H1 (cell line): Measurements from ENCODE around the gene WDFY4. TPM values are rescaled to one million over a fixed set of nuclear protein-coding genes. Genes with fewer than 3 reads are reported as not detected.

Experiments
- CTCF ChIA-PET: fragments of 300-600 bp; sonication (Branson Sonifier 250); formaldehyde crosslinking; loops from one replicate; lab custom pipeline; 2021; ENCODE audit not compliant: partially characterized antibody; lab: Charles Lee
- POLR2A ChIA-PET: fragments of 300-600 bp; sonication (Branson Sonifier 250); formaldehyde crosslinking; loops from one replicate; lab custom pipeline; 2021; ENCODE audit warnings: inconsistent platforms; ENCODE audit not compliant: partially characterized antibody; lab: Charles Lee
- DNase-seq, 2 experiments: peaks; one replicate each; pipeline versions ENCODE4 v3.0.0 to v3.0.0-alpha.2; 2010 to 2022; ENCODE audit warnings: low spot score in 2 of 2, low read depth in 1 of 2, mixed read lengths in 1 of 2
- FAIRE-seq: peaks from 2 replicates; lab custom pipeline; 2011; peaks lifted over from hg19 to GRCh38; lab: Jason Lieb, UNC
- H2AFZ ChIP-seq: 2 replicates; pipeline ENCODE4 v1.8.1; 2012; ENCODE audit warnings: low read length, inconsistent platforms
- H2AK5ac ChIP-seq: 2 replicates; pipeline ENCODE4 v1.6.1; 2013; ENCODE audit warnings: low read depth, low read length
- H2BK120ac ChIP-seq: replicated peaks from 2 replicates; pipeline ENCODE3; 2013; ENCODE audit warnings: low read depth, low read length, inconsistent platforms
- H2BK12ac ChIP-seq: 2 replicates; pipeline ENCODE4 v1.6.1; 2013; ENCODE audit warnings: low read depth, low read length
- H2BK15ac ChIP-seq: 2 replicates; pipeline ENCODE4 v1.6.1; 2013; ENCODE audit warnings: low read length
- H2BK20ac ChIP-seq: 2 replicates; pipeline ENCODE4 v1.6.1; 2013; ENCODE audit warnings: low read length
- H2BK5ac ChIP-seq: 2 replicates; pipeline ENCODE4 v1.6.1; 2013; ENCODE audit warnings: low read depth, low read length
- H3K14ac ChIP-seq: 2 replicates; pipeline ENCODE4 v1.6.1; 2013; ENCODE audit warnings: inconsistent platforms; ENCODE audit not compliant: insufficient read length
- H3K18ac ChIP-seq: 2 replicates; pipeline ENCODE4 v1.6.1; 2013; ENCODE audit warnings: low read length; ENCODE audit errors: extremely low read depth
- H3K23ac ChIP-seq: 2 replicates; pipeline ENCODE4 v1.6.1; 2013; ENCODE audit warnings: inconsistent platforms; ENCODE audit not compliant: insufficient read length
- H3K23me2 ChIP-seq: 2 replicates; pipeline ENCODE4 v1.6.1; 2013; ENCODE audit warnings: low read depth, low read length
- H3K27ac ChIP-seq: 2 replicates; pipeline ENCODE4 v1.6.1; 2011; ENCODE audit warnings: low read depth, low read length, inconsistent platforms
- H3K27me3 ChIP-seq, 4 experiments: replicated peaks in 1 of 4; 1 replicate in 1 of 4; 2 replicates in 3 of 4; pipeline versions ENCODE4 v1.6.1 to v1.8.1; 2011 to 2013; ENCODE audit warnings: low read length in 3 of 4, mild to moderate bottlenecking in 3 of 4, inconsistent platforms in 2 of 4, mixed read lengths in 2 of 4, moderate library complexity in 1 of 4; ENCODE audit not compliant: control insufficient read depth in 3 of 4, insufficient read depth in 3 of 4; ENCODE audit errors: extremely low read depth in 1 of 4
- H3K36me3 ChIP-seq, 4 experiments: 2 replicates each; pipeline versions ENCODE4 v1.6.1 to v1.8.1; 2011 to 2013; ENCODE audit warnings: mild to moderate bottlenecking in 4 of 4, low read length in 3 of 4, moderate library complexity in 2 of 4, control low read depth in 1 of 4, inconsistent platforms in 1 of 4; ENCODE audit not compliant: insufficient read depth in 4 of 4, control insufficient read depth in 2 of 4
- H3K4ac ChIP-seq: replicated peaks from 2 replicates; pipeline ENCODE3; 2013; ENCODE audit warnings: low read length, low read depth, mixed read lengths, inconsistent platforms; ENCODE audit not compliant: insufficient read length
- H3K4me1 ChIP-seq, 4 experiments: replicated peaks in 1 of 4; 1 replicate in 1 of 4; 2 replicates in 3 of 4; pipeline versions ENCODE4 v1.6.1 to v1.8.1; 2011 to 2013; ENCODE audit warnings: low read length in 3 of 4, inconsistent platforms in 2 of 4, mixed read lengths in 1 of 4; ENCODE audit not compliant: insufficient read depth in 4 of 4, control insufficient read depth in 3 of 4
- H3K4me2 ChIP-seq, 2 experiments: 2 replicates each; pipeline versions ENCODE4 v1.6.1 to v1.8.1; 2011 to 2013; ENCODE audit warnings: low read depth in 2 of 2, low read length in 2 of 2, control low read depth in 1 of 2, inconsistent platforms in 1 of 2, mild to moderate bottlenecking in 1 of 2; ENCODE audit not compliant: insufficient read depth in 1 of 2
- H3K4me3 ChIP-seq, 4 experiments: fragments of 200-600, 300-600 bp in 1 of 4; sonication (generic), shearing (Covaris generic), sonication (Bioruptor Twin) in 1 of 4; 2 replicates each; pipeline versions ENCODE4 v1.5.1 to v1.8.1; 2011 to 2016; ENCODE audit warnings: low read length in 4 of 4, low read depth in 3 of 4, control low read depth in 2 of 4, inconsistent platforms in 2 of 4, mild to moderate bottlenecking in 2 of 4, mixed read lengths in 1 of 4, moderate library complexity in 1 of 4; ENCODE audit not compliant: insufficient read depth in 2 of 4; ENCODE audit errors: extremely low read depth in 1 of 4
- H3K56ac ChIP-seq: replicated peaks from 2 replicates; pipeline ENCODE3; 2013; ENCODE audit warnings: low read depth, mild to moderate bottlenecking, mixed read lengths, low read length, inconsistent platforms; ENCODE audit not compliant: insufficient read length
- H3K79me1 ChIP-seq: 2 replicates; pipeline ENCODE4 v1.6.1; 2013; ENCODE audit warnings: low read depth, low read length, control low read depth
- H3K79me2 ChIP-seq, 2 experiments: 2 replicates each; pipeline versions ENCODE4 v1.6.1 to v1.8.1; 2012 to 2013; ENCODE audit warnings: low read length in 2 of 2, mild to moderate bottlenecking in 2 of 2, inconsistent platforms in 1 of 2; ENCODE audit not compliant: insufficient read depth in 2 of 2, control insufficient read depth in 1 of 2
- H3K9ac ChIP-seq, 4 experiments: replicated peaks in 1 of 4; 1 replicate in 1 of 4; 2 replicates in 3 of 4; pipeline versions ENCODE4 v1.6.1 to v1.8.1; 2011 to 2013; ENCODE audit warnings: low read depth in 3 of 4, low read length in 3 of 4, control low read depth in 2 of 4, mild to moderate bottlenecking in 2 of 4, moderate library complexity in 2 of 4, inconsistent platforms in 1 of 4; ENCODE audit errors: extremely low read depth in 1 of 4
- H3K9me3 ChIP-seq, 2 experiments: 2 replicates each; pipeline versions ENCODE4 v1.6.1 to v1.8.1; 2012 to 2013; ENCODE audit warnings: mild to moderate bottlenecking in 2 of 2, moderate library complexity in 2 of 2, control low read depth in 1 of 2, inconsistent platforms in 1 of 2, low read depth in 1 of 2, low read length in 1 of 2, mixed read lengths in 1 of 2; ENCODE audit not compliant: insufficient read depth in 2 of 2
- H4K20me1 ChIP-seq, 2 experiments: replicated peaks in 1 of 2; 2 replicates each; pipeline versions ENCODE3 to v1.8.1; 2011 to 2013; ENCODE audit warnings: inconsistent platforms in 2 of 2, low read length in 2 of 2, mild to moderate bottlenecking in 1 of 2; ENCODE audit not compliant: insufficient read depth in 2 of 2, control insufficient read depth in 1 of 2
- H4K5ac ChIP-seq: 2 replicates; pipeline ENCODE4 v1.6.1; 2013; ENCODE audit warnings: low read length, low read depth, mixed read lengths, inconsistent platforms; ENCODE audit not compliant: insufficient read length
- H4K8ac ChIP-seq: 2 replicates; pipeline ENCODE4 v1.8.0; 2013; ENCODE audit warnings: mild to moderate bottlenecking, moderate library complexity, low read length, inconsistent platforms; ENCODE audit not compliant: insufficient read depth; ENCODE audit errors: extremely low read depth
- H4K91ac ChIP-seq: replicated peaks from 2 replicates; pipeline ENCODE3; 2013; ENCODE audit warnings: low read length, mixed read lengths, inconsistent platforms; ENCODE audit not compliant: insufficient read length
- CBX8 ChIP-seq: fragments of 300-800, 300-1000 bp; sonication (generic); IDR thresholded peaks from 2 replicates; pipeline ENCODE4 v1.7.1; 2016; ENCODE audit warnings: low read depth, low read length, borderline replicate concordance
- CHD1 ChIP-seq: IDR thresholded peaks from 2 replicates; pipeline ENCODE4 v1.6.1; 2012; ENCODE audit warnings: low read depth, low read length, improper control_type of control experiment
- CHD2 ChIP-seq: IDR thresholded peaks from 2 replicates; pipeline ENCODE4 v1.6.1; 2012; ENCODE audit warnings: low read length, improper control_type of control experiment
- EP300 ChIP-seq, 2 experiments: IDR thresholded peaks; 1 replicate in 1 of 2; 2 replicates in 1 of 2; pipeline ENCODE4 v1.6.1; 2011 to 2012; ENCODE audit warnings: low read depth in 2 of 2, low read length in 2 of 2, mild to moderate bottlenecking in 2 of 2, borderline replicate concordance in 1 of 2, inconsistent platforms in 1 of 2, moderate library complexity in 1 of 2
- JUN ChIP-seq: IDR thresholded peaks from 2 replicates; pipeline ENCODE4 v1.6.1; 2011; ENCODE audit warnings: low read depth, mild to moderate bottlenecking, improper control_type of control experiment, low read length
- NANOG ChIP-seq: IDR thresholded peaks from 2 replicates; pipeline ENCODE4 v1.6.1; 2011; ENCODE audit warnings: low read length, low read depth, mild to moderate bottlenecking, inconsistent platforms; ENCODE audit not compliant: insufficient read depth, poor library complexity, severe bottlenecking
- RAD21 ChIP-seq, 2 experiments: IDR thresholded peaks in 1 of 2; conservative IDR thresholded peaks in 1 of 2; 2 replicates each; pipeline ENCODE4 v1.6.1; 2011; ENCODE audit warnings: low read depth in 2 of 2, low read length in 2 of 2, improper control_type of control experiment in 1 of 2, inconsistent platforms in 1 of 2, mild to moderate bottlenecking in 1 of 2, moderate library complexity in 1 of 2
- SP1 ChIP-seq: IDR thresholded peaks from 2 replicates; pipeline ENCODE4 v1.6.1; 2011; ENCODE audit warnings: low read depth, low read length
- TAF1 ChIP-seq: IDR thresholded peaks from 2 replicates; pipeline ENCODE4 v1.6.1; 2011; ENCODE audit warnings: mild to moderate bottlenecking, low read depth, low read length
- TAF7 ChIP-seq: optimal IDR thresholded peaks from 2 replicates; pipeline ENCODE3; 2011; ENCODE audit warnings: low read depth, mild to moderate bottlenecking, inconsistent platforms, low read length, moderate library complexity, borderline replicate concordance
- TEAD4 ChIP-seq: IDR thresholded peaks from 2 replicates; pipeline ENCODE4 v1.6.1; 2012; ENCODE audit warnings: low read depth, low read length, inconsistent platforms, mixed read lengths
- YY1 ChIP-seq: IDR thresholded peaks from 2 replicates; pipeline ENCODE4 v1.6.1; 2011; ENCODE audit warnings: low read depth, mild to moderate bottlenecking, low read length
- WGBS, 2 experiments: shearing (Covaris generic) in 1 of 2; methylation state at CpG; one replicate each; pipeline versions ENCODE4 v1.1.6 to v1.1.7; 2013 to 2015; ENCODE audit warnings: low lambda C conversion rate in 2 of 2, mixed read lengths in 2 of 2, inconsistent platforms in 1 of 2, low coverage in 1 of 2, missing lambda C conversion rate in 1 of 2; ENCODE audit not compliant: insufficient replicate concordance in 2 of 2, insufficient coverage in 1 of 2, insufficient read length in 1 of 2; ENCODE audit errors: extremely low coverage in 1 of 2, missing lambda C conversion rate in 1 of 2; 5-methylcytosine and 5-hydroxymethylcytosine counted together
- polyA plus RNA-seq, 7 experiments: library from polyadenylated mRNA; depleted of rRNA in 3 of 7; stranded (reverse) in 5 of 7; unstranded in 2 of 7; fragments of >200 nt in 5 of 7; fragments of 200-250 nt in 2 of 7; gene quantifications; 1 replicate in 5 of 7; 2 replicates in 1 of 7; 4 replicates in 1 of 7; pipeline versions ENCODE4 v1.2.1 to v1.2.3, GENCODE V29; 2011 to 2013; ENCODE audit warnings: missing spikeins in 2 of 7, mixed read lengths in 2 of 7
- total RNA-seq: library from RNA; stranded (reverse); fragmentation: NEBNext Ultra II Directional; extraction: Animal tissue kit (Norgen Biotek cat#: 25700); gene quantifications from 2 replicates; pipeline ENCODE4 v1.2.1, GENCODE V29; 2021
- TF ChIP-seq, protein P1 (sequence below): IDR thresholded peaks from 2 replicates; pipeline ENCODE4 v1.6.1; 2011; ENCODE audit warnings: low read depth, mild to moderate bottlenecking, low read length; ENCODE audit not compliant: insufficient read depth

WDFY4 gene
- total and polyA plus RNA-seq, 2 of the 8 experiments (the other 6 are each of a cell fraction or from before 2014, with no cell fraction given) = not detected

DNA sequence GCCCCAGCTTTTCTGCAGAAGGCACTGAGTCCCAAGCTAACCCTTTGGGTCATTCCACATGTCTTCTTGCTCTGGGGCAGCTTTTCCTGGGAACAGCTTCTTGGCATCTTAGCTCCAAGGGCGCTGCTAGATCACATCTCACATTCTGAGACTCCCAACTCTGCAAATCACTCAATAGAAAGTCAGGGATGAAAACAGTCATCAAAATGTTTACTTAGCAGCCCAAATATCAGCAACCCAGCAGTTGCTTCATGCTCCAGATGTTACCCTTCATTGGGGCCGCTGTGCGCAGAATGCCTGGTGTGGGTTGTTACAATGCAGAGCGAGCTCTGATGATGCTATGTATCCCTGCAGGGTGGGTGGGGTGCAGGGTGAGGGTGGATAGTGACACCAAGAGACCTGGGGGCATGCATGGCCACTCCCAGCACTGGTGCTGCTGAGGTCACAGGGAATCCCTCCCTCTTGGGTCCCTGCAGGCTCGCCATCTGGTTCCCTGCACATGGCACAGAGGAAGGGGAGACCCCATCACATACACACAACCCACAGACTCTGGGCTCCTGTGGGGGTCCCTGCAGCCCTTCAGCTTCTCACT is 19.0 kb downstream of the WDFY4 start:
- Histone ChIP-seq H3K9ac (no peak overlapping the region), H3K36me3 (no peaks in the 10 kb centered on the region), H3K14ac (no peak overlapping the region), H4K91ac (no peak overlapping the region), H3K56ac (no peak overlapping the region), H3K27me3 (no peaks in the 10 kb centered on the region; a peak in 1 of 7 replicates), H4K20me1 (no peaks in the 10 kb centered on the region), H3K4ac (no peak overlapping the region), H3K4me3 (no peak overlapping the region), H3K23ac (no peak overlapping the region), H3K23me2 (no peaks in the 10 kb centered on the region), H3K27ac (no peak overlapping the region), H2BK15ac (no peak overlapping the region), H2BK5ac (no peak overlapping the region), H4K5ac (no peak overlapping the region), H2BK20ac (no peak overlapping the region), H3K79me2 (no peaks in the 10 kb centered on the region), H4K8ac (no peak overlapping the region), H2BK120ac (no peak overlapping the region), H3K9me3 (no peaks in the 10 kb centered on the region), H3K79me1 (no peaks in the 10 kb centered on the region), H3K4me1 (no peaks in the 10 kb centered on the region), H2BK12ac (no peak overlapping the region), H3K4me2 (no peak overlapping the region), H2AK5ac (no peak overlapping the region), H2AFZ (no peak overlapping the region), H3K18ac (no peak overlapping the region)
- FAIRE-seq = no peak
- ChIA-PET CTCF (interaction anchor here (1.3 to 2.9 kb wide), 4 partner anchors 10 to 48 kb away, joined by 3 to 15 read pairs (median 4); no protein-coding TSS in a partner anchor), POLR2A (no interaction called here)
- WGBS, 2 experiments = 99% methylated on average over 4 of the region's 5 CpGs; no CpG with 5 or more reads in 1 of the 2 experiments
- no peak for DNase-seq
- no peak for TF ChIP-seq CHD1
- no peak for TF ChIP-seq TAF1
- TF ChIP-seq RAD21 (IDR thresholded peaks at IDR 0.05 in 1 of 2, conservative IDR thresholded peaks at IDR 0.05 in 1 of 2; ENCODE audit: low read depth in 2 of 2, low read length in 2 of 2) = no peak
- no peak for TF ChIP-seq EP300 (IDR thresholded peaks at IDR 0.05; ENCODE audit: borderline replicate concordance in 1 of 2, low read depth in 2 of 2, low read length in 2 of 2)
- TF ChIP-seq CHD2 = no peak
- TF ChIP-seq JUN = no peak
- TF ChIP-seq SP1 = no peak
- no peak for TF ChIP-seq CBX8
- no peak for TF ChIP-seq TEAD4
- no peak for TF ChIP-seq YY1
- no peak for TF ChIP-seq TAF7
- TF ChIP-seq, protein P1, sequence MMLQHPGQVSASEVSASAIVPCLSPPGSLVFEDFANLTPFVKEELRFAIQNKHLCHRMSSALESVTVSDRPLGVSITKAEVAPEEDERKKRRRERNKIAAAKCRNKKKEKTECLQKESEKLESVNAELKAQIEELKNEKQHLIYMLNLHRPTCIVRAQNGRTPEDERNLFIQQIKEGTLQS = no peak
- no peak for TF ChIP-seq NANOG
